PC-3 (cell line): Measurements from ENCODE around the gene POU2AF3. TPM values are rescaled to one million over a fixed set of nuclear protein-coding genes. Genes with fewer than 3 reads are reported as not detected.

ENCODE experiments used
- ATAC-seq: fragments of 200-7000 bp; cut with Tn5 transposase; 2 replicates; pipeline ENCODE4 v1.9.1; 2020; ENCODE audit warnings: mild to moderate bottlenecking, moderate library complexity
- BruUV-seq: library from RNA; stranded (reverse); fragments of 400-500 nt; replicated peaks from 2 replicates; lab custom pipeline; 2021; lab: Mats Ljungman, UMichigan
- CTCF ChIA-PET: fragments of 300-600 bp; sonication (Branson Sonifier 250); formaldehyde crosslinking; loops from one replicate; lab custom pipeline; 2022; ENCODE audit warnings: antibody characterized with exemption; lab: Charles Lee
- POLR2A ChIA-PET: fragments of 300-600 bp; sonication (Branson Sonifier 250); formaldehyde crosslinking; loops from one replicate; lab custom pipeline; 2022; ENCODE audit warnings: antibody characterized with exemption; ENCODE audit not compliant: unreplicated experiment; lab: Charles Lee
- DNase-seq: peaks from one replicate; pipeline ENCODE4 v3.0.0-alpha.2; 2015
- H2AFZ ChIP-seq: fragments of 300-600 bp; sonication (generic); 2 replicates; pipeline ENCODE4 v1.6.0; 2016; ENCODE audit warnings: antibody characterized with exemption, low read length
- H3F3A ChIP-seq: fragments of 300-600 bp; sonication (generic); one replicate; pipeline ENCODE4 v1.6.0; 2017; ENCODE audit warnings: antibody characterized with exemption, low read length, control low read depth, mild to moderate bottlenecking; ENCODE audit not compliant: unreplicated experiment
- H3K27ac ChIP-seq: fragments of 300-600 bp; sonication (generic); 2 replicates; pipeline ENCODE4 v1.5.1; 2016; ENCODE audit warnings: mild to moderate bottlenecking, low read length
- H3K27me3 ChIP-seq: fragments of 300-600 bp; sonication (generic); 2 replicates; pipeline ENCODE4 v1.6.1; 2016; ENCODE audit warnings: low read length, mixed read lengths
- H3K36me3 ChIP-seq: fragments of 300-600 bp; sonication (generic); 2 replicates; pipeline ENCODE4 v1.6.1; 2016; ENCODE audit warnings: low read depth, mixed run types, low read length, mixed read lengths
- H3K4me1 ChIP-seq: fragments of 300-600 bp; sonication (generic); 2 replicates; pipeline ENCODE4 v1.5.1; 2016; ENCODE audit warnings: low read length; ENCODE audit not compliant: insufficient read depth
- H3K4me2 ChIP-seq: fragments of 300-600 bp; sonication (generic); 2 replicates; pipeline ENCODE4 v1.6.0; 2016; ENCODE audit warnings: low read length
- H3K4me3 ChIP-seq: fragments of 300-600 bp; sonication (generic); 2 replicates; pipeline ENCODE4 v1.5.1; 2016; ENCODE audit warnings: mild to moderate bottlenecking, low read length, mixed read lengths
- H3K79me2 ChIP-seq: fragments of 300-600 bp; sonication (generic); 2 replicates; pipeline ENCODE4 v1.6.1; 2017; ENCODE audit warnings: low read length, mixed read lengths
- H3K9ac ChIP-seq: fragments of 300-600 bp; sonication (generic); 2 replicates; pipeline ENCODE4 v1.6.0; 2016; ENCODE audit warnings: mild to moderate bottlenecking, low read length
- H3K9me2 ChIP-seq: fragments of 300-600 bp; sonication (generic); replicated peaks from 2 replicates; pipeline ENCODE4 v1.6.1; 2016; ENCODE audit warnings: mixed run types, low read length, mixed read lengths
- H3K9me3 ChIP-seq: fragments of 300-600 bp; sonication (generic); 2 replicates; pipeline ENCODE4 v1.6.1; 2016; ENCODE audit warnings: low read length, mixed read lengths
- H4K20me1 ChIP-seq: fragments of 300-600 bp; sonication (generic); 2 replicates; pipeline ENCODE4 v1.6.1; 2016; ENCODE audit warnings: low read length, mixed read lengths
- CTCF ChIP-seq: fragments of 300-600 bp; sonication (generic); conservative IDR thresholded peaks from 2 replicates; pipeline ENCODE4 v1.5.1; 2017; ENCODE audit warnings: antibody characterized with exemption, low read depth, mild to moderate bottlenecking, low read length
- EZH2 ChIP-seq: fragments of 300-600 bp; sonication (generic); IDR thresholded peaks from one replicate; pipeline ENCODE4 v1.6.1; 2017; ENCODE audit warnings: antibody characterized with exemption, mild to moderate bottlenecking, low read length; ENCODE audit not compliant: unreplicated experiment
- EZH2phosphoT487 ChIP-seq: fragments of 300-600 bp; sonication (generic); IDR thresholded peaks from 2 replicates; pipeline ENCODE4 v1.6.1; 2018; ENCODE audit warnings: mild to moderate bottlenecking, antibody characterized with exemption, low read length, borderline replicate concordance
- intact Hi-C: fragments of 100-400 bp; cut with micrococcal nuclease; formaldehyde crosslinking; loops from 2 replicates; pipeline ENCODE4 v1.9.0; 2023
- total RNA-seq: library from RNA; depleted of rRNA; stranded (reverse); fragments of >200 nt; gene quantifications from 2 replicates; pipeline ENCODE4 v1.2.3, GENCODE V29; 2014

Gene POU2AF3
- total RNA-seq, 1 experiment from 2014 or later, result not detected

GRCh38 chr11:111305876-111306275 lies 7.5 kb downstream of the POU2AF3 start:
- peaks cover 82% of the 10 kb centered on the region for H3K27me3 ChIP-seq
- CTCF ChIA-PET, result interaction anchor here (0.6 kb wide), 1 partner anchor 23 kb away, joined by 6 read pairs; no protein-coding TSS in a partner anchor
- peaks cover 8% of the 10 kb centered on the region; the same call in 1 of the 2 replicates for H3K4me1 ChIP-seq
- TF ChIP-seq EZH2 (no peak), CTCF (no peak), EZH2phosphoT487 (no peak)
- DNase-seq, result no peak
- POLR2A ChIA-PET, result no interaction called here
- no peak overlapping the region for H3K4me3 ChIP-seq
- no peak overlapping the region for H3K9ac ChIP-seq
- intact Hi-C loops, result no loop called here
- no peak overlapping the region for H3K4me2 ChIP-seq
- H3K36me3 ChIP-seq, result no peaks in the 10 kb centered on the region
- H3K79me2 ChIP-seq, result no peaks in the 10 kb centered on the region
- BruUV-seq, result no TSS peak
- ATAC-seq, result no peak
- no peak overlapping the region for H3K27ac ChIP-seq
- no peaks in the 10 kb centered on the region for H3F3A ChIP-seq
- no peaks in the 10 kb centered on the region for H3K9me3 ChIP-seq
- H2AFZ ChIP-seq, result no peak overlapping the region
- H4K20me1 ChIP-seq, result no peaks in the 10 kb centered on the region
- H3K9me2 ChIP-seq, result no peaks in the 10 kb centered on the region

- no peak overlapping the region for H3K4me3 ChIP-seq
- H3K9me3 ChIP-seq, result no peaks in the 10 kb centered on the region
- no peaks in the 10 kb centered on the region for H4K20me1 ChIP-seq
- H3K4me2 ChIP-seq, result no peak overlapping the region
- H3K79me2 ChIP-seq, result no peaks in the 10 kb centered on the region
- no peaks in the 10 kb centered on the region for H3F3A ChIP-seq
- no peak overlapping the region for H3K9ac ChIP-seq
- H3K9me2 ChIP-seq, result no peaks in the 10 kb centered on the region
- peaks cover 8% of the 10 kb centered on the region; the same call in 1 of the 2 replicates for H3K4me1 ChIP-seq
- DNase-seq (no peak), ATAC-seq (no peak)
- POLR2A ChIA-PET, result no interaction called here
- H3K27ac ChIP-seq, result no peak overlapping the region
- no peak for TF ChIP-seq CTCF
- no peak for TF ChIP-seq EZH2
- no peak for TF ChIP-seq EZH2phosphoT487
- CTCF ChIA-PET, result interaction anchor here (0.6 kb wide), 1 partner anchor 24 kb away, joined by 6 read pairs; no protein-coding TSS in a partner anchor
- H2AFZ ChIP-seq, result no peak overlapping the region
- H3K27me3 ChIP-seq, result peaks cover 77% of the 10 kb centered on the region
- H3K36me3 ChIP-seq, result no peaks in the 10 kb centered on the region
- no TSS peak for BruUV-seq
- intact Hi-C loops, result no loop called here
These were observed 8.0 kb downstream of the POU2AF3 start for GRCh38 chr11:111306321-111306720.

- H4K20me1 ChIP-seq, result no peaks in the 10 kb centered on the region
- no peak overlapping the region for H3K4me2 ChIP-seq
- BruUV-seq, result no TSS peak
- H3F3A ChIP-seq, result no peaks in the 10 kb centered on the region
- no peak overlapping the region for H3K27ac ChIP-seq
- no peak overlapping the region for H2AFZ ChIP-seq
- no peak for TF ChIP-seq EZH2
- TF ChIP-seq CTCF, result peak; percentile 28; the same call in 1 of the 2 replicates
- no peaks in the 10 kb centered on the region for H3K9me2 ChIP-seq
- POLR2A ChIA-PET, result no interaction called here
- no peaks in the 10 kb centered on the region for H3K9me3 ChIP-seq
- peaks cover 8% of the 10 kb centered on the region; the same call in 1 of the 2 replicates for H3K4me1 ChIP-seq
- H3K9ac ChIP-seq, result no peak overlapping the region
- ATAC-seq, result no peak; the same call in 1 of the 2 replicates
- peaks cover 74% of the 10 kb centered on the region for H3K27me3 ChIP-seq
- H3K79me2 ChIP-seq, result no peaks in the 10 kb centered on the region
- intact Hi-C loops, result no loop called here
- H3K36me3 ChIP-seq, result no peaks in the 10 kb centered on the region
- CTCF ChIA-PET, result no interaction called here
- peak; percentile 37 for DNase-seq
- no peak overlapping the region for H3K4me3 ChIP-seq
These were observed 9.2 kb downstream of the POU2AF3 start for GRCh38 chr11:111307472-111308108.
